Measurements from ENCODE around the gene CSF1R. TPM values are rescaled to one million over a fixed set of nuclear protein-coding genes. Genes with fewer than 3 reads are reported as not detected.
"Not testable (repeated sequence)": the region's sequence is repeated elsewhere in the genome, so short reads cannot be mapped to it uniquely, and the experiment has no call there.

The CSF1R gene
- polyA plus RNA-seq, 1 donor from 2014 or later, result 0.10 TPM

DNA sequence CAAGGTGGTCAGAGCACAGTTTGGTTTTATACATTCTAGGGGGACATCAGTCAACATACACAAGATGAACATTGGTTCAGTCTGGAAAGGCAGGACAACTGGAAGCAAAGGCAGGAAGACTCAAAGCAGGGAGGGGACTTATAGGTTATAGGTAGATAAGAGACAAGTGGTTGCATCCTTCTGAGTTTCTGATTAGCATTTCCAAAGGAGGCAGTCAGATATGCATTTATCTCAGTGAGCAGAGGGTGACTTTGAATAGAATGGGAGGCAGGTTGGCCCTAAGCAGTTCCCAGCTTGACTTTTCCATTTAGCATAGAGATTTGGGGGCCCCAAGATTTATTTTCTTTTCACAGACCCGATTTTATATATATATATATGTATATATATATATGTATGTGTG, 58.3 kb downstream of the CSF1R start:
- not testable (repeated sequence) for H3K27ac Mint-ChIP-seq, H3K27me3 Mint-ChIP-seq, H3K9me3 Mint-ChIP-seq, H3K36me3 Mint-ChIP-seq, H3K4me3 Mint-ChIP-seq, H3K4me1 Mint-ChIP-seq

DNA sequence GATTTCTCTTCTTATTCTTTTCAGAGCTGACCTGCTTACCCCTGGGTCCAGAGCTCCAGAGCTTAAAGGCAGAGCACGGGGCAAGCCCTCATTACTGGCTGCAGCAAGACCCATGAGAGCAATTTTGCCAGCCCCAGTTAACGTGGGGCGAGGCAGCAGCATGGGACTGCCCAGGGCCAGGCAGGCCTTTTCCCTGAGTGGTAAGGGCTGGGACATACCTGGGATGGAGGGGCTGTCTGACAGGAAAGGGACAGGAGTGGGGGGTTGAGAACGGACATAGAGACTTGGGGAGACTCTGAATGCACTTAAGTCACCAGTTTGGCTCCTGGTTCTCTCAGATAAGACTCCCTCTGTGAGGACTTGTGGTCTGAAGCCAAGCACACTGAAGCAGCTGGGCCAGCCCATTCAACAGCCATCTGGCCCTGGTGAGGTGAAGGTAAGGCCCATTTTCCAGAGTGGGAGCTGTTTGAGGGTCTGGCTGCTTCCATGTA, 59.6 kb downstream of the CSF1R start:
- Mint-ChIP-seq H3K27ac (no peak overlapping the region), H3K4me1 (peaks cover 0 to 2% (median 0%) of the 10 kb centered on the region in 3 donors), H3K27me3 (no peaks in the 10 kb centered on the region), H3K4me3 (no peak overlapping the region), H3K9me3 (no peaks in the 10 kb centered on the region), H3K36me3 (peaks cover 3% of the 10 kb centered on the region)

DNA sequence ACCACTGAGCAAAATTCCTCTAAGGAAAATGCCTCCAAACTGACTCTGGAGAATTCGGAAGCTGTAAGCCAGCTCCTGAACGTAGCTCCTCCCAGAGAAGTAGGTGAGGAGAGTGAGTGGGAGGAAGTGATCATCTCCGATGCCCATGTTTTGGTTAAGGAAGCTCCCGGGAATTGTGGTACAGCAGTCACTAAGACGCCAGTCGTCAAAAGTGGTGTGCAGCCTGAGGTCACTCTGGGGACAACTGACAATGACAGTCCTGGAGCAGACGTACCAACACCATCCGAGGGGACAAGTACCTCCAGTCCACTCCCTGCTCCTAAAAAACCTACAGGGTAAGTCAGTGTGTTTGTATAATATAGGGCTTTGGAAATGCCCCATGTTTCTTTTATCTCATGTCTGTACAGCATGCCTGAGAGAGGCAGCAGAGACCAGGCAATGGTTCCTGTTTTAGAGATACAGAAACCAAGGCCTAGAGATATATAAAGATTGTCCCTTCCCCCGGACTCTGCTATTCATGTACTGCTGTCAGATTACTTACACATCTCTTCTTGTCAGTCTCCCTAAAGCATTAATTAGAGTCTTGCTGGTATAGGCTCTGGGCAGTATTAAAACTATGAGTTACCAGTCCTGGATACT, 61.9 kb downstream of the CSF1R start:
- Mint-ChIP-seq H3K9me3 (no peaks in the 10 kb centered on the region), H3K4me1 (peaks cover 0 to 2% (median 2%) of the 10 kb centered on the region in 3 donors), H3K36me3 (peaks cover 4% of the 10 kb centered on the region), H3K27me3 (no peaks in the 10 kb centered on the region), H3K27ac (no peak overlapping the region), H3K4me3 (no peak overlapping the region)

DNA sequence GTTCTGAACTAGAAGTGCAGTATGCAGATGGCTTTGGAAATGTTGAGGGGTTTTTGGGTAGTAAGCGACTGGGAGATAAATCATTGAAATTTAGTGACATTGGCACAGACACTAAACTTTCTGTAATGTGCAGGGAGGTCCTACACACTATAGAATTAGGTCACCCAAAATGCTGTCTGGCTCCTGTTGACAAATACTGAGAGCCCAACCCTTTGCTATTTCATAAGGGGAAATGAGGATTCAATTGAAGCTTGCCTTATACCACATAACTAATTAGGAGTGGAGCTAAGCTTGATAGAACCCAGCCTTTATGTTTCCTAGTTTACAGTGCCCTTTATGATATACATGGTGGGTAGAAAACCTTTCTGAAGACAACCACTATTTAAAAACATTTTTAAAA, 63.2 kb downstream of the CSF1R start:
- Mint-ChIP-seq H3K4me1 (peaks cover 0 to 2% (median 2%) of the 10 kb centered on the region in 3 donors), H3K27me3 (no peaks in the 10 kb centered on the region), H3K9me3 (no peaks in the 10 kb centered on the region), H3K4me3 (no peak overlapping the region), H3K36me3 (peaks cover 4% of the 10 kb centered on the region), H3K27ac (no peak overlapping the region)

DNA sequence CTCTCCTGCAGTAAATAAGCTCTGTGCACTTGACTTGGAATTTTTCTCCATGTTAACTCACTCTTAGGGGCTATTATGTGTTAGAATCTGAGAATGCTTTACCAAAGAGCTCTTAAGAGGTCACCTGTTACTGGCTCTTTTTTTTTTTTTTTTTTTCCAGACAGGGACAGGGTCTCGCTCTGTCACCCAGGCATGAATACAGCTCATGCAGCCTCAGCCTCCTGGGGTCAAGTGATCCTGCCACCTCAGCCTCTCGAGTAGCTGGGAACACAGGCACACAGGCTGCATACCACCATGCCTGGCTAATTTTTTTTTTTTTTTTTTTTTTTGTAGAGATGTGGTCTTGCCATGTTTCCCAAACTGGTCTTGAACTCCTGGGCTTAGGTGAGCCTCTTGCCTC, 63.7 kb downstream of the CSF1R start:
- Mint-ChIP-seq H3K36me3 (peaks cover 4% of the 10 kb centered on the region), H3K4me1 (peaks cover 0 to 2% (median 2%) of the 10 kb centered on the region in 3 donors), H3K27ac (no peak overlapping the region), H3K27me3 (no peaks in the 10 kb centered on the region), H3K9me3 (no peaks in the 10 kb centered on the region), H3K4me3 (no peak overlapping the region)

DNA sequence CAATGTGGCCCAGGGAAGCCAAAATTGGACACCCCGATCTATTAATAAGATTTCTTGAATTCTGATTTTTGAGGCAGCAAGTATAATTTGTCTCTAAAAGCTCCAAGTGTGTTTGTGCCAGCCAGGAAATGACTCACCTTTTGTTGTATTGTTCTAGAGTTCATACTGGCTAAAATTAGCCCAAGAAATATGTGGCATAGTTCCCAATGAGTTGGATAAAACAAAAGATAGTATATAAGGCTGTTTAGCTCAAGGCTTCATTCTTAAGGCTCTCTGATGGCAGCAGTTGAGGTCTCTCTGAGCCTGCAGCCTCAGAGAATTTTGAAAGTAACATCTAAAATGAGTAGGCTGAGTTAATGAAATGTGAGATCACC, 64.2 kb downstream of the CSF1R start:
- Mint-ChIP-seq H3K27me3 (no peaks in the 10 kb centered on the region), H3K9me3 (no peaks in the 10 kb centered on the region), H3K4me3 (no peak overlapping the region), H3K4me1 (peaks cover 0 to 2% (median 2%) of the 10 kb centered on the region in 3 donors), H3K27ac (no peak overlapping the region), H3K36me3 (peaks cover 4% of the 10 kb centered on the region)

DNA sequence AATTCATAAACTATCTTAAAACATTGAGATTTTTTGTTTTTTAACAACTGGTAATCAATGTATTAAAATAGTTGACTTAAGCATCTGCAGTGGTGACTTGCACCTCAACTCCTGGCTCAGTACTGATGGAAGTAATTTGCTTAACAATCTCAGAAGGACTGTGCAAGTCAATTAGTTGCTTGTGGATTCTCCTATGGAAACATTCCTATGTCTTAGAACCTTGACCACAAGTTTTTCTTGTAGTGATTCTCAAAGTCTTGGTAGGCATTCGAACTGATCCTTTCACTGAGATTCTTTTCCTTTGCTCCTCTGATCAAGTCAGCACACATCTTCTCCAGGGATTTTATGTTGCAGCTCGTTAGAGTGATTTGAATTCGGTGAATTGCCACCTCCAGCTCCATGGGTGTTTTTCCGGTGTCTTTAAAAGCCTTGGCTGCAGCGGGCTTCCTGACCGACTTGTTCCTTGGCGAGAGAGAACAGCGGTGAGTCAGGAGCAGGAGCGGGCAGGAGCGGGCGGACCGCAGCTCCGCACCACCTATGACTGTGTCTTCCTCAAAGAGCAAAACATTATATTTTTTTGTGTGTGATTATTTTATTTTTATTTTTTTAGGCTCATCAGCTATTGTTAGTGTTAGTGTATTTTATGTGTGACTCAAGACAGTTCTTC, 64.7 kb downstream of the CSF1R start:
- Mint-ChIP-seq H3K4me1 (peaks cover 0 to 2% (median 0%) of the 10 kb centered on the region in 3 donors), H3K27me3 (no peaks in the 10 kb centered on the region), H3K27ac (no peak overlapping the region), H3K4me3 (no peak overlapping the region), H3K36me3 (peaks cover 5% of the 10 kb centered on the region), H3K9me3 (no peaks in the 10 kb centered on the region)

DNA sequence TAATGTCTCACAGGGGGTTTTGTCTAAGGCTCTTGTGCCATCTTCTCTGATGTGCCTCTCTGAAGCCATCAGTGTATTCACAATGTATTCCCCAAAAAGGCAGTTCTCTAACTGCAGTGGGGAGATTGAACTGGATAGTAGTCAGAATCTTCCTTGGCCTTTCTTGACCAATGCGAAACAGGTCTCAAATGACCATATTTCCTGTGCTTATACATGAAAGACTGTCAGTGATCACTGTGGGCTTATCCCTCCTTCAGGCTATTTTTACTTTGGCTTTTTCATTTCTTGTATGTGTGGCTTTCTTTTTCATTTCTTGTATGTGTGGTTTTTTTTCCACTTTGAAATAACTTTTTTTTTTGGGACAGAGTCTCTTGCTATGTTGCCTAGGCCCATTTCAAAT, 66.1 kb downstream of the CSF1R start:
- Mint-ChIP-seq H3K4me3 (no peak overlapping the region), H3K27me3 (no peaks in the 10 kb centered on the region), H3K9me3 (peaks cover 0 to 2% (median 0%) of the 10 kb centered on the region in 3 donors), H3K27ac (no peak overlapping the region), H3K4me1 (peaks cover 0 to 2% (median 0%) of the 10 kb centered on the region in 3 donors), H3K36me3 (peaks cover 15% of the 10 kb centered on the region)

DNA sequence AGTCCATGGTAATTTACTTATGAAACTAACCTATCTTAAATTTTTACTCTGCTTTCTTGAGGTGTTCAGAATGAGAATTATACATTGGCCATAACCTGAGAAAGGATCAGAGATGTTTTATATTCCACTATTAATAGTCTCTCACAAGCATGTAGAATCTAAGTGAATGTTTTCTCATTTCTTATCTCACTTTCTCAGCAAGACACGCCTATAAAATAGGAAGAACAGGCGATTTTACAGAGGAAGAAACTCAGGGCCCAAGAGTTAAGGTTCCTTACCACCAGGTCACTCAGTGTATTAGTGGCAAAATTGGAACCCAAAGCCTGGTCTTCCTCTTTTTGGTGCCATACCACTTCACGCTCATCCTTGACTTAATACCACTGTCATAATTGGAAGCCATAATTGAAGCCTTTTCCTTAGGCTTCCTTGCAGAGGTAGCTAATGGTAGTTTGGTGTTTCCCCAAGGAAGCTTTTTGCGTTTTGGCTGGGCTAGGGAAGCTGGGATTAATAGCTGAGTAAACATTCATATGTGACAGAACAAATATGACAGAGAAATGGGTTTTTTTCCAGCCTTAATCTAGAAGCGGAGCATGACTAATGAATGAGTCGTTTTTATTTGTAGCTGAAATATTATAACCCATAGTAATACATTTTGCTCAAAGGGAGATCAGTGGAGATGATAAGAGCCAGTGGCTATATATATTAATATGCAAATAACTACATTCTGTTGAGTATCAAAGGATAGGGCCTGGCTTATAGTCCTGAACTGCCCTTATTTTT, 68.9 kb downstream of the CSF1R start:
- Mint-ChIP-seq H3K27me3 (no peaks in the 10 kb centered on the region), H3K9me3 (peaks cover 0 to 2% (median 0%) of the 10 kb centered on the region in 3 donors), H3K4me1 (peaks cover 0 to 5% (median 0%) of the 10 kb centered on the region in 3 donors), H3K4me3 (no peak overlapping the region), H3K36me3 (peaks cover 32% of the 10 kb centered on the region), H3K27ac (no peak overlapping the region)

DNA sequence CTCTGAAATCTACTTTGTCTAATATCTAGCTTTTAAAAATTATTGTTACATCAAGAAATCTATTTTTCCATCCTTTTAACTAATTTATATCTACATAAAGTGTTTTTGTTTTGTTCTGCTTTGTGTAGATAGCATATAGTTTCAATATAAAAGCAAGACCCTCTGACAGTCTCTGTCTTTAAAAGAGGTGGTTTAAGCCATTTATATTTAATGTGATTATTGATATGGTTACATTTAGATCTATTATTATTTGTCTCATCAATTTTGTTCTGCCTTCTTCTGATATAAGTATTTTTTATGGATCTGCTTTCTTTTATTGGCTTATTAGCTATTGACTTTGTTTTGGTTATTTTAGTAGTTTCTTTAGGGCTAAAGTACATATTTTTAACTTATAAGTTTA, 69.8 kb downstream of the CSF1R start:
- peaks cover 0 to 5% (median 0%) of the 10 kb centered on the region in 3 donors for H3K4me1 Mint-ChIP-seq
- peaks cover 0 to 2% (median 0%) of the 10 kb centered on the region in 3 donors for H3K9me3 Mint-ChIP-seq
- H3K27me3 Mint-ChIP-seq, result no peaks in the 10 kb centered on the region
- H3K4me3 Mint-ChIP-seq, result no peak overlapping the region
- H3K36me3 Mint-ChIP-seq, result peaks cover 34% of the 10 kb centered on the region
- no peak overlapping the region for H3K27ac Mint-ChIP-seq

DNA sequence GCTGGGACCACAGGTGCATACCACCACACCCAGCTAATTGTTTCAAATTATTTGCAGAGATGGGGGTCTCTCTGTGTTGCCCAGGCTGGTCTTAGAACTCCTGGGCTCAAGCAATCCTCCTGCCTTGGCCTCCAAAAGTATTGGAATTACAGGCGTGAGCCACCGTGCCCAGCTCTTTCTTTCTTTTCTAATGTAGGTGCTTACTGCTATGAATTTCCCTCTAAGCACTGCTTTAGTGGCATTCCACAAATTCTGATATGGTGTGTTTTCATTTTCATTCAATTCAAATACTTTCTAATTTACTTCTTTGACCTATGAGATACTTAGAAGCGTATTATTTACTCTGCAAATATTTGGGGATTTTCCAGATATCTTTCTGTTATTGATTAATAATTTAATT, 70.9 kb downstream of the CSF1R start:
- Mint-ChIP-seq H3K27ac (no peak overlapping the region), H3K4me1 (peaks cover 0 to 5% (median 0%) of the 10 kb centered on the region in 3 donors), H3K4me3 (no peak overlapping the region), H3K36me3 (peaks cover 34% of the 10 kb centered on the region), H3K9me3 (peaks cover 0 to 2% (median 0%) of the 10 kb centered on the region in 3 donors), H3K27me3 (no peaks in the 10 kb centered on the region)

DNA sequence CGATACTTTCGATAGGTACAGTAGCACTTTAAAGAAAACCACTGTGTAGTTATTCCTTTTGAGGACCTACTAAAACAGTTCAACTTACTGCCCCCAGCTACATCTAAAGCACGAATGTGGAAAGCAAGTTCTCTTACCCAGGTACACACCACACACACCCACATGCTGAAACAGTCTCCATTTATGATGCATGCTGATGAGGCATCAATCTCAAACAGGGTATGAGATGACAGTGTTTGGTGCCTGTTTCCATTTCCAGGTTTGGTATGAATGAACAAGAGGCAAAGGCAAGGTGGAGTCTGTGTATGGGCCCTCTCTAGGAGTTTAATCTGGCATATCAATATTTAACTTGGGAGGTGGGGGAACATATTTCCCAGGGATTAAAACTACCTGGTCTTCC, 71.9 kb downstream of the CSF1R start:
- Mint-ChIP-seq H3K27me3 (no peaks in the 10 kb centered on the region), H3K4me3 (no peak overlapping the region), H3K27ac (no peak overlapping the region), H3K36me3 (peaks cover 32% of the 10 kb centered on the region), H3K4me1 (peaks cover 0 to 2% (median 0%) of the 10 kb centered on the region in 3 donors), H3K9me3 (peaks cover 0 to 2% (median 0%) of the 10 kb centered on the region in 3 donors)

DNA sequence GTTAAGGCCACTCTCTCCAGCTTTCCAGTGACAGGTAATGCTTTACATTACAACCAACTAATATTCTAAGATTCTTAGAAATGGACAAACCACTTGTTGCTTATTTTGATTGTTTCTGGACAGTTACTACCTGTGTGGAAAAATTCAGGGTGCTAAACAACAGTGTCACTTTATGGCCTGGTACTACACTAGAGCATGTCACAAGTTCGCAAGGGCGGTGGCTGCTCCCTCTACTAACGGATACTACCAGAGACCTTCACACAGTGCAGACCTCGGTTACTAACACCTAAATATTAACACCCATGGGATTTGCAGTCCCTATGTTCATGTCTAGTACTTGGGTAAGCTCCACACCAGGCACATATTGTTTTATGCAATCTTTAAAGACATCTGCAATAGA, 72.4 kb downstream of the CSF1R start:
- H3K4me1 Mint-ChIP-seq, result peaks cover 0 to 2% (median 0%) of the 10 kb centered on the region in 3 donors
- H3K36me3 Mint-ChIP-seq, result peaks cover 32% of the 10 kb centered on the region
- no peaks in the 10 kb centered on the region for H3K27me3 Mint-ChIP-seq
- no peak overlapping the region for H3K4me3 Mint-ChIP-seq
- no peak overlapping the region for H3K27ac Mint-ChIP-seq
- H3K9me3 Mint-ChIP-seq, result peaks cover 0 to 2% (median 0%) of the 10 kb centered on the region in 3 donors

DNA sequence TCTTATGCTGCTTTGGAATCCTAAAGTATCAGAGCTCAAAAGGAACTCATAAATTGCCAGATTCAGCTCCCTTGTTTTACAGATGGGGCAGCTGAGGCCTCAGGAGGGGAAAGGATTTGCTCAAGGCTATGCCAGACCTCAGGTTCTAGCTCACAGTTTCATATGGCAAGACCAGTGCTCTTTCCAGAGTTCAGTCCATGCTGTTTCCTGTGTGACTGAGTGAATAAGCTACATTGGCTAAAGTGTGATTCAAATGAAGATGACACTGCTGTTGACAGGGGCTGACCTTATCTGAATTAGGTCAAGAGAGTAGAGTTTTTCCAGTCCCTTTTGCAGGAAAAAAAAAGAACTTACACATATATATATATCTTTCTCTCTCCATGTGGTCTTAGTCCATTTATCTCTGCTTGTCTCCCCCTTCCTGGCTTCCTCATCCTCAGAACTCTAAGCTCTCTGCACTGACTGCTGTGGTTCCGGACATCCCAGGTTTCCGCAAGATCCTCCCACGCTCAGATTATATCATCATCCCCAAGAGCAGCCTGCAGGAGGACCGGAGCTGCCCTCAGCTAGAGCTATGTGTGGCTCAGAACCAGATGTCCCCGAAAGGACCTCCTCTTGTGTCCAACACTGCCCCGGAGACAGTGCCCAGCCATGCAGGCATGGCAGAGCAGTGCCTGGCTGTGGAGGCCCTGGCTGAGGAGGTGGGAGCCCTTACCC, 76.5 kb downstream of the CSF1R start:
- H3K9me3 Mint-ChIP-seq, result no peaks in the 10 kb centered on the region
- H3K4me3 Mint-ChIP-seq, result no peak overlapping the region
- peaks cover 2 to 5% (median 4%) of the 10 kb centered on the region in 3 donors for H3K4me1 Mint-ChIP-seq
- H3K36me3 Mint-ChIP-seq, result peaks cover 22% of the 10 kb centered on the region
- H3K27me3 Mint-ChIP-seq, result no peaks in the 10 kb centered on the region
- H3K27ac Mint-ChIP-seq, result no peak overlapping the region

DNA sequence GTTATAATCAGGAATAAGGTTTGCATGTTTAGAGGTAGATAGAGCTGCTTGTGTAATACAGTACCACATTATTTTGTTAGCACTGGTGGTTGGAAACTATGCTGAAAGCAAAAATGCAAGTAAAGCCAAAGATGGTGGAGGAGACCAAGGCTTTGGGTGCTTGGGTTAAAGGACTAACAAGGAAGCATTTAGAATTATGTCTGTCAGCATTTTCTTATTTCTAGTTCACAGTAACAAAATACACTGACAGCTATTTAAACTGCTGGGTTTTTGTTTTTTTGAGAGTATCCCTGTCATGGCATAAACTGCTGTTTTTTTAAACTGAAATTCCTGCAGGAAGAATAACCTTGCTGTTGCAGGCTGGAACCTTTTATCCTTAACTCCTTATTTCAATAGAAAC, 79.3 kb downstream of the CSF1R start:
- no peaks in the 10 kb centered on the region for H3K9me3 Mint-ChIP-seq
- no peak overlapping the region for H3K4me3 Mint-ChIP-seq
- peaks cover 9% of the 10 kb centered on the region for H3K36me3 Mint-ChIP-seq
- H3K27me3 Mint-ChIP-seq, result no peaks in the 10 kb centered on the region
- peaks cover 8 to 17% (median 14%) of the 10 kb centered on the region in 3 donors for H3K4me1 Mint-ChIP-seq
- no peak overlapping the region for H3K27ac Mint-ChIP-seq
